Amniotic stem cell (primary cell): ENCODE data around the gene SMARCD2.
"Not testable (repeated sequence)": the region's sequence is repeated elsewhere in the genome, so short reads cannot be mapped to it uniquely, and the experiment has no call there.

Source experiments
- DNase-seq: peaks from one replicate; lab custom pipeline; 2025; lab: John Stamatoyannopoulos, UW

The SMARCD2 gene

GRCh38 chr17:63842540-63843386 lies at the start of gene SMARCD2:
Gene SMARCD2 (minus strand): TSS chr17:63842685. CDS start chr17:63842674, 11 bp downstream.
- peak; percentile 97 for DNase-seq

- not testable (repeated sequence) for DNase-seq
Observed at GRCh38 chr17:63889026-63889848, 46.8 kb upstream of the SMARCD2 start.

- not testable (repeated sequence) for DNase-seq
Observed at GRCh38 chr17:63885119-63885518, 42.6 kb upstream of the SMARCD2 start.

GRCh38 chr17:63882626-63883126 lies 40.2 kb upstream of the SMARCD2 start:
- DNase-seq: not testable (repeated sequence)

GRCh38 chr17:63881935-63882601 lies 39.6 kb upstream of the SMARCD2 start, which contains the start of gene GH2:
Gene GH2 (minus strand): TSS chr17:63881944. CDS start chr17:63881801, 143 bp downstream.
- no peak for DNase-seq

- DNase-seq: not testable (repeated sequence)
Observed at GRCh38 chr17:63881337-63881736, 38.9 kb upstream of the SMARCD2 start.

- no peak for DNase-seq
Observed at GRCh38 chr17:63880706-63881105, 38.2 kb upstream of the SMARCD2 start.

GRCh38 chr17:63878413-63878812 lies 35.9 kb upstream of the SMARCD2 start:
- not testable (repeated sequence) for DNase-seq

- not testable (repeated sequence) for DNase-seq
Observed at GRCh38 chr17:63874693-63875092, 32.2 kb upstream of the SMARCD2 start.

GRCh38 chr17:63874061-63874626 lies 31.7 kb upstream of the SMARCD2 start:
- DNase-seq: not testable (repeated sequence)

- not testable (repeated sequence) for DNase-seq
Observed at GRCh38 chr17:63873577-63873976, 31.1 kb upstream of the SMARCD2 start, which contains the start of gene CSH2. Gene CSH2 (minus strand): TSS chr17:63873677. CDS start chr17:63873614, 63 bp downstream.

- DNase-seq: not testable (repeated sequence)
Observed at GRCh38 chr17:63871646-63872365, 29.3 kb upstream of the SMARCD2 start.

GRCh38 chr17:63870292-63870665 lies 27.8 kb upstream of the SMARCD2 start:
- not testable (repeated sequence) for DNase-seq

- not testable (repeated sequence) for DNase-seq
Observed at GRCh38 chr17:63869491-63870291, 27.2 kb upstream of the SMARCD2 start.

GRCh38 chr17:63866625-63867024 lies 24.1 kb upstream of the SMARCD2 start:
- DNase-seq: not testable (repeated sequence)

- no peak for DNase-seq
Observed at GRCh38 chr17:63859257-63859656, 16.8 kb upstream of the SMARCD2 start.

GRCh38 chr17:63856425-63856824 lies 13.9 kb upstream of the SMARCD2 start:
- DNase-seq: not testable (repeated sequence)

GRCh38 chr17:63855185-63855584 lies 12.7 kb upstream of the SMARCD2 start:
- no peak for DNase-seq

GRCh38 chr17:63854709-63855108 lies 12.2 kb upstream of the SMARCD2 start:
- no peak for DNase-seq

GRCh38 chr17:63853260-63853659 lies 10.8 kb upstream of the SMARCD2 start:
- DNase-seq: no peak
